Thymus (tissue), 11 donors: ENCODE measurements around the gene PRCD. TPM values are rescaled to one million over a fixed set of nuclear protein-coding genes. Genes with fewer than 3 reads are reported as not detected.
A peak's percentile ranks its signal among the peaks of the same experiment; 100 is the strongest.

Experiments
- DNase-seq, 9 donors: peaks; one replicate each; pipeline ENCODE4 v3.0.0-alpha.2; 2013; ENCODE audit warnings: low spot score in 9 of 9, low read depth in 6 of 9, missing footprints in 1 of 9
- H3K27ac ChIP-seq, 2 donors: one replicate each; pipeline ENCODE4 v1.5.1; 2013; ENCODE audit warnings: control low read depth in 1 of 2, low read depth in 1 of 2, low read length in 1 of 2, mild to moderate bottlenecking in 1 of 2, moderate library complexity in 1 of 2
- H3K27me3 ChIP-seq, 2 donors: one replicate each; pipeline ENCODE4 v1.5.1; 2013; ENCODE audit warnings: low read length in 1 of 2; ENCODE audit not compliant: control insufficient read depth in 2 of 2, insufficient read depth in 1 of 2
- H3K36me3 ChIP-seq, 2 donors: one replicate each; pipeline ENCODE4 v1.5.1; 2013; ENCODE audit warnings: low read length in 1 of 2, mild to moderate bottlenecking in 1 of 2, moderate library complexity in 1 of 2; ENCODE audit not compliant: control insufficient read depth in 2 of 2, insufficient read depth in 2 of 2
- H3K4me1 ChIP-seq, 2 donors: one replicate each; pipeline ENCODE4 v1.5.1; 2013; ENCODE audit warnings: low read length in 2 of 2; ENCODE audit not compliant: control insufficient read depth in 2 of 2, insufficient read depth in 2 of 2
- H3K4me3 ChIP-seq, 2 donors: one replicate each; pipeline ENCODE4 v1.5.1; 2013; ENCODE audit warnings: low read length in 2 of 2, control low read depth in 1 of 2, mild to moderate bottlenecking in 1 of 2
- H3K9me3 ChIP-seq, 2 donors: one replicate each; pipeline ENCODE4 v1.5.1; 2013; ENCODE audit warnings: low read length in 1 of 2, mild to moderate bottlenecking in 1 of 2; ENCODE audit not compliant: control insufficient read depth in 2 of 2, insufficient read depth in 1 of 2
- WGBS: extraction: QIAGEN DNeasy Blood & Tissue Kit; methylation state at CpG from one replicate; pipeline ENCODE4 v1.1.7; 2013; 5-methylcytosine and 5-hydroxymethylcytosine counted together
- polyA plus RNA-seq: library from polyadenylated mRNA; stranded (reverse); fragments of 200-250 nt; gene quantifications from one replicate; pipeline ENCODE4 v1.2.3, GENCODE V29; 2013
- total RNA-seq: library from RNA; stranded (reverse); fragments of 120-200 nt; gene quantifications from one replicate; pipeline ENCODE4 v1.2.4, GENCODE V29; 2013
- donor health status: healthy.

PRCD gene
- total and polyA plus RNA-seq, 2 donors = 0.47 to 16.8 TPM

DNA sequence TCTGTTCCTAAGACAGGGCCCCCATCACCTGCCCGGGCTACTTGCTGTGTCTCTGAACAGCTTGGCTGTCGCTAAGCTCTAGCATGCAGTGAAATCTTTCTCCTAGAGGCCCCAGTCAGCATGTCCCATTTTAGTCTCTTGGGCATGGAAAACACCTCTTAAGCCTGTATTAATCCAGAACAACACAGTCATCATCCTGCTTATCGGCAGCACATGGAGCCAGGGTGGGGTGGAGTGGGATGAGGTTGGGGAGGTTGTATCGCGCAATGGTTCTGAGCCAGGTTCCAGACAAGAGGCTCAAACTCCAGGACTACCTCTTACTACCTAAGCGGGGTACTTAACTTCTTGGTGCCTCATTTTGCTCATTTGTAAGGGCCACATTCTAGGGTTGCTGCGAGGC is 38.0 kb downstream of the PRCD start:
- WGBS = 97% methylated on average over 7 of the region's 7 CpGs
- Histone ChIP-seq H3K9me3 (no peaks in the 10 kb centered on the region), H3K27me3 (peaks cover 3 to 18% of the 10 kb centered on the region in 2 donors), H3K4me3 (no peak overlapping the region), H3K27ac (no peak overlapping the region), H3K4me1 (no peaks in the 10 kb centered on the region), H3K36me3 (no peaks in the 10 kb centered on the region)
- DNase-seq = no peak

DNA sequence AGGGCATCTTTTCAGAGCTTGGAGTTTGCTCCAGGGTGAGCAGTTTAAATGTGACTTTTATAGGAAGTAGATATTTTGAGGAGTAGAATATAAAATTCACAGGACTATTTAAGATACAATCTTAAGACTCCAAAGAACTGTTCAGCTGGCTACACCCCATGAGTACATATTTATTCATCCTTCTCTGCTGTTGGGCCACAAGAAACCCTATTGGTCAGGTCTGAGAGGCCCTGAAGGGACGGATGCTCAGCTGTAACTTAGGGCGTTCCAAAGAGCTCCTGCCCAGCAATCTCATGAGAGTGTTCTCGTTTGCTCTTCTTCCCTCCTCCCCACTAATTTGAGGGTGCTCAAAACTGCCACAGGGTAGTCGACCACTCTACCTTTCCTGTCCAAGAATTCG is 38.5 kb downstream of the PRCD start:
- Histone ChIP-seq H3K9me3 (no peaks in the 10 kb centered on the region), H3K27me3 (peaks cover 4 to 23% of the 10 kb centered on the region in 2 donors), H3K4me3 (no peak overlapping the region), H3K4me1 (no peaks in the 10 kb centered on the region), H3K36me3 (no peaks in the 10 kb centered on the region), H3K27ac (no peak overlapping the region)
- WGBS = 93% methylated on average over 5 of the region's 5 CpGs
- DNase-seq = no peak

DNA sequence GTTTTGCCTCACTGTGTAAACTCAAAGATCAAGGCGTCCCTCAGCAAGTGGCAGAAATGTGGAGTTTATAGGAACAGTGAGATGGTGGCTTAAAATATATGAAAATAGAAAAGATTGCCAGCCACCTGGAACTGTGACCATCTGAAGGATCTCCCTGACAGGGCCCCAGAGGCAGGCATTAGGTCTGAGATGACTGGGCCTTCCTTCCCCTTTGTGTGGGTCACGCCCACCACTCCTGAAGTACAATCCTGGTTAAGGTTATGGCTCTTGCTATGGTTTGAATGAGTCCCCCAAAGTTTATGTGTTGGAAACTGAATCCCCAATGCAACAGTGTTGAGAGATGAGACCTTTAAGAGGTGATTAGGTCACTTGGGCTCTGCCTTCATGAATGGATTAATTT is 39.4 kb downstream of the PRCD start:
- H3K27me3 ChIP-seq = peaks cover 11 to 32% of the 10 kb centered on the region in 2 donors
- H3K4me1 ChIP-seq = no peaks in the 10 kb centered on the region
- no peak overlapping the region for H3K27ac ChIP-seq
- no peak for DNase-seq
- H3K36me3 ChIP-seq = no peaks in the 10 kb centered on the region
- H3K9me3 ChIP-seq = no peaks in the 10 kb centered on the region
- no peak overlapping the region for H3K4me3 ChIP-seq
- 98% methylated on average over 2 of the region's 2 CpGs for WGBS

GRCh38 chr17:76581515-76581914 is 41.7 kb downstream of the PRCD start:
- peaks cover 5 to 14% of the 10 kb centered on the region in 2 donors for H3K4me1 ChIP-seq
- 93% methylated on average over 5 of the region's 5 CpGs for WGBS
- DNase-seq = no peak
- no peak overlapping the region for H3K27ac ChIP-seq
- H3K4me3 ChIP-seq = no peak overlapping the region
- H3K27me3 ChIP-seq = peaks cover 29 to 54% of the 10 kb centered on the region in 2 donors
- H3K9me3 ChIP-seq = peaks cover 0 to 8% of the 10 kb centered on the region in 2 donors
- no peaks in the 10 kb centered on the region for H3K36me3 ChIP-seq

DNA sequence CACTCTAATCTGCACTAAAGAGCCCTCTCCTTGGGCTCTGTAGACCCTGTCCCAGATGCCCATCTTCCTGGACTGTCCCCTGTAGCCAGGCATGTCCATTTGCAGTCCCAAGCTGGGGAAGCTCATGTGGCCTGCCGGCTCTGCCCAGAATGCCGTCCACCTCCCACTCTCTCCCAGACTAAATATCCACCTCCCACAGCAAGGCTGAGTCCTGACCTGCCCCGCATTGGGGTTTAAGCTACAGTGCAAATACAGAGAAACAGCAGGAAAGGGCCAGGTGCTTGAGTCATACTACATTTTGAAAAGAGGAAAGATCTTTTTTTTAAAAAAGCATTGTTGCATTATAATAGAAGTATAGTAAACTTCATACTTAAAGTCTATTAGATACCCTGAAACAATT is 42.8 kb downstream of the PRCD start:
- H3K4me1 ChIP-seq = peaks cover 5 to 16% of the 10 kb centered on the region in 2 donors
- WGBS = 33% methylated on average over 3 of the region's 3 CpGs
- no peaks in the 10 kb centered on the region for H3K36me3 ChIP-seq
- no peak overlapping the region for H3K27ac ChIP-seq
- H3K27me3 ChIP-seq = peaks cover 36 to 65% of the 10 kb centered on the region in 2 donors
- DNase-seq = no peak
- no peak overlapping the region for H3K4me3 ChIP-seq
- peaks cover 0 to 8% of the 10 kb centered on the region in 2 donors for H3K9me3 ChIP-seq

GRCh38 chr17:76584427-76585032 is 44.7 kb downstream of the PRCD start:
- Histone ChIP-seq H3K4me3 (peak overlapping the region; percentile 5 to 41), H3K36me3 (no peaks in the 10 kb centered on the region), H3K9me3 (peaks cover 0 to 10% of the 10 kb centered on the region in 2 donors), H3K4me1 (peaks cover 5 to 16% of the 10 kb centered on the region in 2 donors), H3K27ac (no peak overlapping the region), H3K27me3 (peaks cover 42 to 83% of the 10 kb centered on the region in 2 donors)
- DNase-seq = no peak
- 21% methylated on average over 17 of the region's 17 CpGs for WGBS

DNA sequence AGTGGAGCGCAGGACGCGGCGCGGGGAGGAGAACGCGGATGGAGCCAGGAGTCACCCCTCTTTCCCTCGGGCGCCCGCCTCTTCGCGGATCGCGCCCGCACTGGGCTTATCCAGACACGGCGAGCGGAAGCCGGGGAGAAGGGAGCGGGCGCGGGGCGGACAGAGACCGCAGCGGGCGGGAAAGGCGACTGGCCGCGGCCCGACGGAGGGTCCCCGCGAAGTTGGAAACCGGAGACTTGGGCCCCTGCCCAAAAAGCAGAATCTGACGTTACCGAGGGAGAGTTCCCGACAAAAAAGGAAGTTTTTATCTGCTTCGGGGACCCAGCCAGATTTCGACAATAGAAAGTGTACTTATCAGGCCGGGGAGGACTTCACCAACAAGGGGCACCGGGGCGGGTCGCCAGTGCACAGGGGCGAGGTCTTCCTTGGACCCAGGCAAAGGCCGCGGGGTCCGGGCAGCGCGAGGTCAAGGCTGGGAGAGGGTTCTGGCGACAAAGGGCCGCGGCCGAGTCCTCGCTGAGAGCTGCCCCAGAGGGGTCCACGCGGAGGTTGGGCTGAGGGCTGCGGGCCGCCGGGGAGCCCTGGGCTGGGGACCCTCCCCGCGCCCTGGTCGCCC is 45.3 kb downstream of the PRCD start:
- Histone ChIP-seq H3K9me3 (peaks cover 0 to 10% of the 10 kb centered on the region in 2 donors), H3K27ac (no peak overlapping the region), H3K4me3 (peak overlapping the region; percentile 5 to 41), H3K36me3 (no peaks in the 10 kb centered on the region), H3K4me1 (peaks cover 5 to 16% of the 10 kb centered on the region in 2 donors), H3K27me3 (peaks cover 42 to 85% of the 10 kb centered on the region in 2 donors)
- WGBS = 1% methylated on average over 62 of the region's 62 CpGs
- DNase-seq = peak in 1 of 9 donors; percentile 21

DNA sequence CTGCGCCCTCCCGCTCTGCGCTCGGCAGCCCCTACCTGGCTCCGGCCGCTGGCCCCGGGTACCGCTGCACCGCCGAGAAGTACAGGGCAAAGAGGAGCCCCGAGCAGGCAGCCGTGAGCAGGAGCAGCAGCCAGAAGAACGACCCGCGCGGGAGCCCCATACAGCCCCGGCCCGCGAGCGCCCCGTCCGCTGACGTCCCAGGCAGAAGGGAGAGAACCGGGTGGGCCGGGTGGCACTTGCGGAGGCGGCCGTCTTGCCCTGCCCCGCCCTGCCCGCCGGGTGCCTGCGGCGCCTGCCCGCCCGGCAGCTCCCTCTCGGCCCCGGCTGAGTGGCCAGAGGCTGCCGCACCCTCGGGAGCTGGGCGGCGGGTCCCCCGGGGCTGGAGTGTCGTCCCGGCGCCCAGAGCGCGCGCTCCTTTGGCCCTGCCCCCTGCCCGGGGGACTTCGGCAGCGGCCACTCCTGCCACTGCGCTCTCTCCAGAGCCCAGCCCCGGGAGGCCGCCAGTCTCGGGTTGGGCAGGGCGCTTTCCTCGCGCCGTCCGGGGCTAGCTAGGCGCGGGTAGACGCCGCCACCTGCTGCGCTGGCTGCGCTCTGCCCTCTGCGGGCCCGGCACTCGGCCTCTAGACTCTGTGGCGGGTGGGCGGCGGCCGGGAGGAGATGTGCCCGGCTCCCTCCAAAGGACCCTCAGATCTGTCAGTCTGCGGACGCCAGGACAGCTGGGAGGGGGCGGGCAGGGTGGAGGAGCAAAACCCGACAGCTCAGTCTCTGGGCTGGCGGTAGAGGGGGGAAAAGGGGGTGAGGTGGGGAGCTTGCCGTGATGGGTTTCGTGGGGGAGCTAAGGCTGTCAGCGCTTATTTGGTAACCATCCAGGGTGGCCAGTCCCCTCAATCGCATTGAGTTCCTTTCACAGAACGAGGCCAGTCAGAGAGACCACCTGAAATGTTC is 46.1 kb downstream of the PRCD start, which contains the start of gene ST6GALNAC2:
Gene ST6GALNAC2 (minus strand): TSS at position 212 of the 945 bp plus-strand sequence. CDS start 52 bp downstream, at position 160.
- Histone ChIP-seq H3K4me3 (peak within 1 kb of the TSS; percentile 5 to 41), H3K27me3 (peaks cover 42 to 82% of the 10 kb centered on the region in 2 donors), H3K9me3 (peaks cover 0 to 10% of the 10 kb centered on the region in 2 donors), H3K4me1 (peaks cover 5 to 16% of the 10 kb centered on the region in 2 donors), H3K36me3 (no peaks in the 10 kb centered on the region), H3K27ac (no peak within 1 kb of the TSS)
- DNase-seq = no peak
- 2% methylated on average over 84 of the region's 84 CpGs for WGBS
